ENCODE measurements around the gene HADH.

Gene HADH

DNA sequence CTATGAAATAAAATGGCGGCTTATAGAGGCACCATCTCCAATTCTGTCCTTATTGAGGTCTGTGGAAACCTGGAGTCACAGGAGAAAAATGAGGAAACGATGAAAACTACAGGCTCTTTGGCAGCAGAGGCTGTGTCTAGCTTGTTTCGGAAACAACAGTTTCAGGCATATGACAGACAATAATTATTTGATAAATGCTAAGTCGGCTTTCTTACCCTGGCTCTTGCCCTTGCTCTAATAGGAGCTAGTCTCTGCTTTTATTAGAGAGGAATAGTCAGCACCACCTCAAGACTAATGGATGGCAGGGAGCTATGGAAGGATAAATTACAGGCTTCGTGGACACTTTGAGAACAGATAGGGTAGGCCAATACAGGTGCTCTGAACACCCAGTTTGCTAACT, 24.3 kb downstream of the HADH start:
- no peak for DNase-seq (ENCODE audit: low read depth)
- H3K4me3 ChIP-seq (ENCODE audit: control insufficient read depth, low read depth, low read length): no peak overlapping the region
- TF ChIP-seq, protein P1, sequence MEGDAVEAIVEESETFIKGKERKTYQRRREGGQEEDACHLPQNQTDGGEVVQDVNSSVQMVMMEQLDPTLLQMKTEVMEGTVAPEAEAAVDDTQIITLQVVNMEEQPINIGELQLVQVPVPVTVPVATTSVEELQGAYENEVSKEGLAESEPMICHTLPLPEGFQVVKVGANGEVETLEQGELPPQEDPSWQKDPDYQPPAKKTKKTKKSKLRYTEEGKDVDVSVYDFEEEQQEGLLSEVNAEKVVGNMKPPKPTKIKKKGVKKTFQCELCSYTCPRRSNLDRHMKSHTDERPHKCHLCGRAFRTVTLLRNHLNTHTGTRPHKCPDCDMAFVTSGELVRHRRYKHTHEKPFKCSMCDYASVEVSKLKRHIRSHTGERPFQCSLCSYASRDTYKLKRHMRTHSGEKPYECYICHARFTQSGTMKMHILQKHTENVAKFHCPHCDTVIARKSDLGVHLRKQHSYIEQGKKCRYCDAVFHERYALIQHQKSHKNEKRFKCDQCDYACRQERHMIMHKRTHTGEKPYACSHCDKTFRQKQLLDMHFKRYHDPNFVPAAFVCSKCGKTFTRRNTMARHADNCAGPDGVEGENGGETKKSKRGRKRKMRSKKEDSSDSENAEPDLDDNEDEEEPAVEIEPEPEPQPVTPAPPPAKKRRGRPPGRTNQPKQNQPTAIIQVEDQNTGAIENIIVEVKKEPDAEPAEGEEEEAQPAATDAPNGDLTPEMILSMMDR (IDR thresholded peaks at IDR 0.05; ENCODE audit: control insufficient read depth, insufficient read depth, low read depth, low read length, missing control alignments): no peak

DNA sequence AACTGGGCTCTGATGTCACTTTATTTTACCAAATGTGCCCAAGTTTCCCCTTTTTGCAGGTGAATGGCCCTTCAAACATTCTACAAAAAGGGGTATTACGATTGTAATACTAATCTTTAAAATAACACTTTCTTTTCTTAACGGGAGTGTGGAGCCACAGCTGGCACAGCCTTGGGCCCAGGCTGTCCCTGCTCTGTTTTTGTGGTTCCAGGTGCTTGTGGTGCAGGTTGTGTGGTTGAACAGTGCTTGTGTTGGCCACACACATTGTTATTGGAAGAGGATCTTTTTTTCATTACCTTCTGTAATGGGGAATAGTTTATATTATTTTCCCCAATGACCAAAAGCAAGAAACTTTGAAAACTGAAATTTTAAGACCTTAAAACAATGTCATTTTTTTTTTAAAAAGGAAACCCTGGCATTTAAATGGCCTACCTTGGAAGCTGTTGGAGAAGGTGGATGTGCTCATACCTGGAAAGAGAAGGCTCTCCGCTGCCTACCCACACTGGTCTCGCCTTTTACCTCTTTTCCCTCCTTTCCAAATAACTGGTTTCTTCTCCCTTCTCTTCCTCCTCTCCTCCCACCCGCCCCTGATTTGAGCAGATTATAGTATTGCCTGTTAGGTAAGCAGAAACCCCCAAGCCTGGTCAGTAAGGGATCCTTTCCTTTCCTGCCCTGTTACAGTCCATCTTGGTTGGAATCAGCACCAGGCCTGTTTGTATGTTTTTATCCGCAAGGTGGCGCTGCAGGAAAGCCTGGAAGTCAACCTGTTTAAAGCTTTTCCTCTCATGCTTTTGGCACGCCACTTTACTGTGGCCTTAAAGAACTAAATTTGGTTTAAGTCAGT, 28.6 kb downstream of the HADH start:
- peak; percentile 56 for DNase-seq (ENCODE audit: low read depth)
- TF ChIP-seq, protein P1 (IDR thresholded peaks at IDR 0.05; ENCODE audit: control insufficient read depth, insufficient read depth, low read depth, low read length, missing control alignments): peak; percentile 92

DNA sequence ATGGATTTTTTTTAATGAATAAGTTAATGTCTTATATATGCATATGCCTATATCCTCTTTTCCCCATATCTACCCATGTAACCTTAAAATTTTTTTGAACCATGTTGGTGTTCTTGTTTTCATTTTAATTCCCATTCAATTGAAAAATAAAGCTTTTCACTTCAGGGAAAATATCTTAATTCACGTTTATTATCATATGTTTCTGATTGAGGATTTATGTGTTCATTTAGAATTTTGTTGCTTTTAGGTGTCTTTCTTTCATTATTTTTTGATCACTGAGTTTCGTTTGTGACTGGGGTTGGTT, 29.1 kb downstream of the HADH start:
- no peak overlapping the region for H3K4me3 ChIP-seq (ENCODE audit: control insufficient read depth, low read depth, low read length)
- DNase-seq (ENCODE audit: low read depth): no peak
- TF ChIP-seq, protein P1 (IDR thresholded peaks at IDR 0.05; ENCODE audit: control insufficient read depth, insufficient read depth, low read depth, low read length, missing control alignments): no peak

More for the DNA sequence above, 28.6 kb downstream of the HADH start:
- H3K4me3 ChIP-seq (ENCODE audit: control insufficient read depth, low read depth, low read length): no peak overlapping the region

DNA sequence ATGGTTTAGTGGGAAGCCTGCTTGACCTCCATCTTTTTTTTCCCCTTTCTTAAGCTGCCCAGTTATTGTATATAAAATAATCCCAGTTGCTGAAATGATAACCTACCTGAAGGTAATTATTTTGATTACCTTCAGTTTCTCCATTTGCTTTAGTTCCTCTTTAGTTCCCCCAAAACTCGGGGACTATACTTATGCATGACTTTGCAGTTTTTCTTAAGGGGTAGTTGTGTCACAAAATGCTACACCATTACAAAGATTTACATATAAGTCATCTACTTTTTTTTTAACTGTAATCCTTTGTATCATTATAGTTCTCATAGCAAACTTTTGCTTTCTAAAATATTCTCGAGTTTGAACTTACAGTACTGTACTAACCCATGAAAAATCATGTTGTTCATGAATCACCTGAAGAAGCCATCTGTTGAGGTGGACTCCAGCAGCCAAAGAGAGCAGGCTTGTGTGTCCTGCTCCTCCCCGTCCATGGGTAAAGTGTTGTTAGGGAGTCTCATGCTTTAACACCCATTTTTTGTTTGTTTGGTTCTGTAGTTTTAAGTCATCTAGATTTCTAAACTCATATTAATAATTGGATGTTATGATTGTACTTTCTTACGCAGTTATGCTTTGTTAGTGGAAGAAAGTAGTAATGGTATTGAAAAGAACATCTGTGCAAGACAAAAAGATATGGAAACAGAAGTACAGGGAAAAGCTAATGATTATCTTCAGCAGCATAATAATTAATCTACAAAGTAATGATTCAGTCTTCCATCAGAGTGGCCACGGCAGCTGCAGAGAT, 34.6 kb downstream of the HADH start:
- TF ChIP-seq, protein P1 (IDR thresholded peaks at IDR 0.05; ENCODE audit: control insufficient read depth, insufficient read depth, low read depth, low read length, missing control alignments): no peak
- H3K4me3 ChIP-seq (ENCODE audit: control insufficient read depth, low read depth, low read length): no peak overlapping the region
- no peak for DNase-seq (ENCODE audit: low read depth)

DNA sequence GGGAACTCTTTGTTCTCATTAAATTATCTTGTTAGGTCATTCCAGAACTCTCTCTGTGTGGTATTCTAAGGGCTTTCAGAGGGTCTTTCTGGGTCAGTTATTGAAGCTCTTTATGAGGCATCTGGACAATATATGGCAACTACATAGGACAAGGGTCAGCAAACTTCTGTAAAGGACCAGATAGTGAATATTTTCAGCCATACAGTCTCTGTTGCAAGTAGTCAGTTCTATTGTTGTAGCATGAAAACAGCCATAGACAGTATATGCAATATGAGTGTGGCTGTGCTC, 35.1 kb downstream of the HADH start:
- TF ChIP-seq, protein P1 (IDR thresholded peaks at IDR 0.05; ENCODE audit: control insufficient read depth, insufficient read depth, low read depth, low read length, missing control alignments): no peak
- no peak overlapping the region for H3K4me3 ChIP-seq (ENCODE audit: control insufficient read depth, low read depth, low read length)
- no peak for DNase-seq (ENCODE audit: low read depth)

DNA sequence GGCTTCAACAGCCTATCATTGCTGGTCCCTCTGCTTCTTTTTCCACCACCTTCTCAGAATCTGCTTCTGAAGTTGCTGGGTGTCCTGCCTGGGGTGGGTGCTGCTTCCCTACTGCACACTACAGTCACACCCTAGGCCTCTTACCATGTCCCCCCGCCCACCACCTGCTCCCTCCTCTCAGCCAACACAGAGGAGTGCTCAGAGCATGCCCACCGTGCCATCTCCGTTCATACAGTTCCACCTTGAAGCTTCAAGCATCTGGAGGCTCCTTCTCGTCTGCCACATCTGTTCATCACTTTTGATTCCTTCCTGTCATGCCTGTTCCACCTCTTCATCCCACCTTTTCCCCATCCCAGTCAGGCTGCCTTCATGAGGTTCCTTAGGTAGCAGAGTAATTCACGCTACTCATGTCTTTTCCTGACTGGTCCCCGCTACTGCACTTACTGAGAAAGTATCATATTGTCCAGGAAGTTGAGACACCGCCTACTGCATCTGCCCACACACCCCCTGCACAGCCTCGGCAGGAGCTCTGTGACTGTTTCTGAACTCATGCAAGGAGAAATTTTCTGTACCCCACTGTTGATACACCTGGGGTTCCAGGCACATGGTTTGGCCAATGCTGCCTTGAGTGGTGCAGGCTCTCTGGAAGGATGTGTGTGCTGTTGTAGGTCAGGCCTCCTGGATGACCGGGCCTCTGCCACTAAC, 39.5 kb downstream of the HADH start:
- DNase-seq (ENCODE audit: low read depth): no peak
- H3K4me3 ChIP-seq (ENCODE audit: control insufficient read depth, low read depth, low read length): no peak overlapping the region
- TF ChIP-seq, protein P1 (IDR thresholded peaks at IDR 0.05; ENCODE audit: control insufficient read depth, insufficient read depth, low read depth, low read length, missing control alignments): no peak

Measured in AG09309 (cell line).